Gastroesophageal sphincter (tissue), 3 donors: ENCODE data around the gene HNRNPR.

Experiments used
- EP300 ChIP-seq: sonication (generic); formaldehyde crosslinking; IDR thresholded peaks from one replicate; pipeline ENCODE4 v1.6.1; 2017; ENCODE audit warnings: antibody characterized with exemption, mild to moderate bottlenecking
- POLR2A ChIP-seq, 2 donors: fragments of 450-650 bp; IDR thresholded peaks; one replicate each; pipeline ENCODE4 v1.6.1; 2017; ENCODE audit warnings: antibody characterized with exemption in 2 of 2, mild to moderate bottlenecking in 2 of 2, moderate library complexity in 1 of 2
- TF ChIP-seq, protein P1 (sequence below), 4 experiments: fragments of 200-600 bp in 2 of 4; fragments of 450-650 bp in 2 of 4; sonication (generic) in 1 of 4; IDR thresholded peaks; one replicate each; pipeline ENCODE4 v1.5.1; 2017 to 2019; ENCODE audit warnings: antibody characterized with exemption in 4 of 4, mild to moderate bottlenecking in 2 of 4, moderate library complexity in 2 of 4

DNA sequence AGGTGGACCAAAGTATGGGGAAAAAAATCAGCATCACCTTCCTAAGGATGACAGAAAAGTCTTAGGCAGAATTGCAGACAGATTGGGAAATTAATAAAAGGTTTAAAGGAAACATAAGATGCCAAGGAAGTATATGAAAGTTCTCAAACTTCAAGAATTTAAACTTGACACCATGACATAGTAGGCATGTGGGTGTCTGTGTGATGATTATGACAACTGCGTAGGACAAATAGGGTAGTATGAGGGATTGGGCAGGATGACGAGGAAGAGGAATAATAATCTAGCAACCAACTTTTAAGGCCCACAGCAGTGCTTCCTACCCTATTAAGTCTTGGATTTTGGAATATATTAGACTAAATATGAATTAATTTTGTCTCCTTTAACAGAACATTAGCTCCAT, 52.4 kb downstream of the HNRNPR start:
- no peak for TF ChIP-seq POLR2A (IDR thresholded peaks at IDR 0.05)
- TF ChIP-seq, protein P1, sequence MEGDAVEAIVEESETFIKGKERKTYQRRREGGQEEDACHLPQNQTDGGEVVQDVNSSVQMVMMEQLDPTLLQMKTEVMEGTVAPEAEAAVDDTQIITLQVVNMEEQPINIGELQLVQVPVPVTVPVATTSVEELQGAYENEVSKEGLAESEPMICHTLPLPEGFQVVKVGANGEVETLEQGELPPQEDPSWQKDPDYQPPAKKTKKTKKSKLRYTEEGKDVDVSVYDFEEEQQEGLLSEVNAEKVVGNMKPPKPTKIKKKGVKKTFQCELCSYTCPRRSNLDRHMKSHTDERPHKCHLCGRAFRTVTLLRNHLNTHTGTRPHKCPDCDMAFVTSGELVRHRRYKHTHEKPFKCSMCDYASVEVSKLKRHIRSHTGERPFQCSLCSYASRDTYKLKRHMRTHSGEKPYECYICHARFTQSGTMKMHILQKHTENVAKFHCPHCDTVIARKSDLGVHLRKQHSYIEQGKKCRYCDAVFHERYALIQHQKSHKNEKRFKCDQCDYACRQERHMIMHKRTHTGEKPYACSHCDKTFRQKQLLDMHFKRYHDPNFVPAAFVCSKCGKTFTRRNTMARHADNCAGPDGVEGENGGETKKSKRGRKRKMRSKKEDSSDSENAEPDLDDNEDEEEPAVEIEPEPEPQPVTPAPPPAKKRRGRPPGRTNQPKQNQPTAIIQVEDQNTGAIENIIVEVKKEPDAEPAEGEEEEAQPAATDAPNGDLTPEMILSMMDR (IDR thresholded peaks at IDR 0.05), result no peak
- no peak for TF ChIP-seq EP300
